ENCODE measurements around the gene SERPINA5. TPM values are rescaled to one million over a fixed set of nuclear protein-coding genes. Genes with fewer than 3 reads are reported as not detected.

SERPINA5 gene
- total RNA-seq, 1 experiment from 2014 or later: 0.49 TPM

DNA sequence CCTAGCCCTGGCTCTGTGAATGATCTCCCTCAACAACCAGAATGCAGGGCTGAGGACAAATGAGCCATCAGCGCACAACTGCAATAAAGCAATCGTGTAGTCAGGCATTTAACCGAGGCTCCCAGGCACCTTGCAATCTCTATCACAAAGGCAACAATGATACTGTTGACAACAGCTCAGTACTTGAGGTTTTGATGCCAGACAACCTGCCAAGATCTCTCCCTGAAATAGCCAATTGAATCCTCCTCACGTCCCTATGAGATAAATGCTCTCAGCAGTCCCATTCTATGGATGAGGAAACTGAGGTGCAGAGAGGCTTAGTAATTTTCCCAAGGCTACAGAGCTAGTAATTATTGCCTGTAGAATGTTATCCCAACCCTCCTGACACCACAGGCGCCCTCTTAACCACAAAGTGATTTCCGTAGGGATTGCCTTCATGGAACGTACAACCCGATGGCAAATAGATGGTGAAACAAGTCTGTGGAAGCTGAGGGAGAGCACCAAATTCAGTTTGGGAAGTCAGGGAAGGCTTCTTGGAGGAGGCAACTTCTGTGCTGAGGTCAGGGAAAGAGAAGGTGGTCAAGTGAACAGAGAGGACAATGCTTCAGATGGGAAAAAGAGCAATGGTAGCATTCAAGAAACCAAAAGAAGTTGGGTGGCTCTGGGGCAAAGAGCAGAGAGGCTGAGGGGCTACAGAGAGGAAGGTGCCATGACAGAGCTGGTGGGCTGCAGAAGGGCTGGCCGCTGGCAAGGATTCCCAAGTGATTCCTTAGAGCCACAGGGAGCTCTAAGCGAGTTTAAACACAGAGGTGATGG lies 43.5 kb downstream of the SERPINA5 start:
- CTCF ChIA-PET: no interaction called here
- Histone ChIP-seq H3K27me3 (ENCODE audit: control insufficient read depth, insufficient read depth, low read length) (no peaks in the 10 kb centered on the region), H3K4me1 (ENCODE audit: control insufficient read depth, insufficient read depth, low read length) (no peaks in the 10 kb centered on the region), H3K36me3 (ENCODE audit: control insufficient read depth, insufficient read depth, low read length) (no peaks in the 10 kb centered on the region), H3K9me3 (ENCODE audit: control insufficient read depth, insufficient read depth, low read depth, low read length) (no peaks in the 10 kb centered on the region), H3K4me3 (ENCODE audit: low read depth in 2 of 2, low read length in 2 of 2) (no peak overlapping the region), H3K27ac (ENCODE audit: low read length) (no peak overlapping the region)
- no peak for DNase-seq (ENCODE audit: low read depth, low spot score)
- in situ Hi-C loops (cut with HindIII; ENCODE audit: low pct_unique_long_range_greater_than_20kb, low sequenced_read_pairs): no loop called here
- BruUV-seq (replicated peaks): no TSS peak
- TF ChIP-seq TCF7L2 (IDR thresholded peaks at IDR 0.05; ENCODE audit: low read depth, low read length) (no peak), SIN3A (IDR thresholded peaks at IDR 0.05; ENCODE audit: borderline replicate concordance, insufficient read depth, low read depth, low read length) (no peak), CTCF (IDR thresholded peaks at IDR 0.05) (no peak), POLR2AphosphoS5 (IDR thresholded peaks at IDR 0.05; ENCODE audit: low read depth, low read length) (no peak)
- POLR2A ChIA-PET: no interaction called here
- intact Hi-C loops (cut with micrococcal nuclease; ENCODE audit: unreplicated experiment): no loop called here
- ATAC-seq: no peak

- no peak overlapping the region for H3K27ac ChIP-seq (ENCODE audit: low read length)
- no peaks in the 10 kb centered on the region for H3K27me3 ChIP-seq (ENCODE audit: control insufficient read depth, insufficient read depth, low read length)
- no peak for TF ChIP-seq REST (IDR thresholded peaks at IDR 0.05; ENCODE audit: insufficient read depth in 1 of 2, low read depth in 2 of 2, low read length in 1 of 2)
- TF ChIP-seq TCF7L2 (IDR thresholded peaks at IDR 0.05; ENCODE audit: low read depth, low read length): no peak
- TF ChIP-seq CTCF (IDR thresholded peaks at IDR 0.05): no peak
- no peak for TF ChIP-seq POLR2AphosphoS5 (IDR thresholded peaks at IDR 0.05; ENCODE audit: low read depth, low read length)
- no peak for TF ChIP-seq SIN3A (IDR thresholded peaks at IDR 0.05; ENCODE audit: borderline replicate concordance, insufficient read depth, low read depth, low read length)
- CTCF ChIA-PET: no interaction called here
- H3K9me3 ChIP-seq (ENCODE audit: control insufficient read depth, insufficient read depth, low read depth, low read length): no peaks in the 10 kb centered on the region
- in situ Hi-C loops (cut with HindIII; ENCODE audit: low pct_unique_long_range_greater_than_20kb, low sequenced_read_pairs) (no loop called here), intact Hi-C loops (cut with micrococcal nuclease; ENCODE audit: unreplicated experiment) (no loop called here)
- POLR2A ChIA-PET: no interaction called here
- H3K36me3 ChIP-seq (ENCODE audit: control insufficient read depth, insufficient read depth, low read length): no peaks in the 10 kb centered on the region
- H3K4me1 ChIP-seq (ENCODE audit: control insufficient read depth, insufficient read depth, low read length): no peaks in the 10 kb centered on the region
- no peak for DNase-seq (ENCODE audit: low read depth, low spot score)
- no TSS peak for BruUV-seq (replicated peaks)
- ATAC-seq: no peak
- no peak overlapping the region for H3K4me3 ChIP-seq (ENCODE audit: low read depth in 2 of 2, low read length in 2 of 2)
Observed at GRCh38 chr14:94625353-94625635, 44.1 kb downstream of the SERPINA5 start.
